HG03159 (cell line): ENCODE measurements around the gene CFHR2.

Experiments
- ATAC-seq: cut with Tn5 transposase; IDR thresholded peaks from one replicate; pipeline ENCODE4 v1.9.1; 2021; ENCODE audit warnings: mild to moderate bottlenecking, moderate library complexity; ENCODE audit not compliant: unreplicated experiment

CFHR2 gene

GRCh38 chr1:196997423-196997822, 53.9 kb downstream of the CFHR2 start:
- no peak for ATAC-seq

GRCh38 chr1:197001828-197002227, 58.3 kb downstream of the CFHR2 start:
- no peak for ATAC-seq

GRCh38 chr1:197003132-197003531, 59.6 kb downstream of the CFHR2 start:
- ATAC-seq, result no peak

- no peak for ATAC-seq
Measured at GRCh38 chr1:197008861-197009260, 65.3 kb downstream of the CFHR2 start.
